ENCODE data around the gene ZNF419.
"Not testable (repeated sequence)": the region's sequence is repeated elsewhere in the genome, so short reads cannot be mapped to it uniquely, and the experiment has no call there.

Gene ZNF419

DNA sequence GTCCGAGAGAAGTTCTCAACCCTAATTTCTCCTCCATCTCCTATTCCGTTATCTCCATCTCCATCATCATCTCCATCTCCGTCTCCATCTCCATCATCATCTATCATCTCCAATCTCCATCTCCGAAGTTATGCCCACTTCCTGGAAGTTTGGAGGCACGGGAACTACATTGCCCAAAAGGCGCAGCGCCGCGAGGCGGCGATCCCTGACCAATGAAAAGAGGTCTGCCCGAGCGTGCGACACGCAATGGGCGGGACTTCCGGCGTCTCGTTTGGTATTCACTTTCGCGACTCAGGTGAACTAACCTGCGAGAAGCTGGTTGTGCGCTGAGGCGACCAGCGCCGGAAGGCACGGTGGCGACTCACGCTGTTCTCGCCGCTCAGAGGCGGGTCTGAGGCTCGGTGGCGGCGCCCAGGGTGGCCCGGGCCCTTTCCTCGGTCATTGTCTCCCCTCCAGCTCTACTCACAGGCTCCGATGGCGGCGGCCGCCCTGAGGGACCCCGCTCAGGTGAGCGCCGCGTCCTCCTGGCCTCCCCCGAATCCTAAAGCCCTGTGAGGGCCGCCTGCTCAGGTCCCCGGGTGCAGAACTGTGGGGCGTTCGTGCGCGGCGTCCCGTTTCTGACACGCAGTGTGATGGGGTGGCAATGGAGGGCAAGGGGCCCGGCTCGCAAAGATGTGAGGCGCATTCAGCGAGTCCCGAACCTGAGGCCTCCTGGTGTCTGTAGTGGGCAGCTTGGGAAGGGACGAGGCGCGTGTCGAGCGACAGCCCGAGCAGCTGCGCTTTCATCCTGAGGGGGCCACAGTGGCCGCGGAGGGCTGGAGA, at the start of gene ZNF419:
ZNF419 (plus strand) TSS at position 274 of the 822 bp plus-strand sequence; CDS start at position 475, 201 bp downstream.
- DNase-seq (ENCODE audit: low read depth in 3 of 3), result peak; percentile 78 to 89 (median 81)

DNA sequence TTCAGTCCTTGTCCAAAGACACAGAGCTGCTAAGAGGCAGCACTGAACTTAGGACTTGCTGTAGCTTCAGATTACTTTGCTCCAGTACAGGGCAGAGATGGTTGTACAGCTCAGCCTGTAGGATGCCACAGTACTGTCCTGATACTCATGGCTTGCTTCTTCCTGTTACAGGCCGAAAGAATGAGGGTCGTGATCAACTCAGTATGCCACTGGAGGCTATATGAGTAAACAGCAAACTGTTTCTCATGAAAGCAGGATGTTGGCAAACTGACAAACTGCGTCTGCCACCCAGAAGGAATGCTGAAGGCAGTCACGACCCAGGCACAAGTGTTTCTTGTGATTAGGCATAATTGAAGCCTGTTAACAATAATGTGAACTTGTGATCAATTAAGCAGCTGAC, 49.6 kb upstream of the ZNF419 start:
- no peak for DNase-seq (ENCODE audit: low read depth in 3 of 3)

DNA sequence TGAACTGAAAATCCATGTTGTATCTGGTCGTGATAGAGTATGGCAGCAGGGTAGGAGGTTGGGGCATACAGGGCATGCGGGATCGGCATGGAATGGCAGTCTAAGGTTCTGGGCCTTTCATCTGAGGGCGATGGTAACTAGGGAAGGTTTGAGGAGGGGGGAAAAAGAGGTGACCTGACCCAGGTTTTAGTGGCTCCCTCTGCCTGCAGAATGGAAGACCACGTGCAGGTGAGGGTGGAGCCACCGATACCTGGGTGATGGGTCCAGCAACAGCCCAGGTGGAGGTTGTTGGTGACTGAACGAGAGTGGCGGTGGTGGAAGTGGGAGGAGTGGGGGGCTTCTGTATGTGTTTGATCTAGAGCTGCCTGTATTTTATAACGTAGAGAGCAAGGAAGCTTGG, 48.6 kb upstream of the ZNF419 start:
- DNase-seq (ENCODE audit: low read depth in 3 of 3), result no peak

DNA sequence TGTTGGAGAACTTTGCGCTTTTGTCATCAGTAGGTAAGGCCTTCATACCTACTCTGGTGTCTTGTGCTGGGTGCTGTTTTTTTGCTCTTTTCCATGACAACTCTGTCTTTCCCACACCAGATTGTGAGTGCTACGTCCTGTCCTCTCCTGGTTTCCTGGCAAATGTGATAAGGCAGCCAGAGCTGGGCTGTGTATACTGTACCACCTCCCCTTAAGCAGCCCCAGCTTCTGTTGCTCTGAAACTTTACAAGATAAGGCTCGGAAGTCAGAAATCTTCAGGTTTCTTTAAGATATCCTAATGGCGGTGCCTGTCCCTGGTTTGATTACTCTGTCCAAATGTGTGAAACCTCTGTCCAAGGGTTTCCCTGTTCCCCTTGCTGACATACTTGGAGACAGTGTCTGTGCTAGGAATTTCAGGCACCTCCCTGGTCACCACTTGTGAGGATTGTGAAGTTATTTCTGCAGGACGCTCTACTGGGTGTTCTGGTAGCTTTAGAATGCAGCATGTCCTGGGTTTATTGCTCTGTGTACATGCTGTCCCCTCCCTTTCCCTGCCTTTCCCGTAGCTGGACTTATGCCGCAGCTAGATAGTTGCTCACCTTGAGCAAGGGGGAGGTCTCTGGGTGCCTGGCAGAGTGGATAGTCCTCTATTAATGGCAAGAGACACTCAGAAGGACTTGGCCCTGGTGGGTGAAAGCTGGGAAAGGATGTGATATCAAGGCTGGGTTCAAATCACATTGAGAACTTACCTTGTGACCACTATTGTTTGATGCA, 45.4 kb upstream of the ZNF419 start:
- DNase-seq (ENCODE audit: low read depth in 3 of 3), result no peak

- DNase-seq (ENCODE audit: low read depth in 3 of 3), result no peak
These were observed 44.3 kb upstream of the ZNF419 start for GRCh38 chr19:57443121-57443696.

- no peak for DNase-seq (ENCODE audit: low read depth in 3 of 3)
These were observed 35.2 kb upstream of the ZNF419 start for GRCh38 chr19:57452307-57452706.

DNA sequence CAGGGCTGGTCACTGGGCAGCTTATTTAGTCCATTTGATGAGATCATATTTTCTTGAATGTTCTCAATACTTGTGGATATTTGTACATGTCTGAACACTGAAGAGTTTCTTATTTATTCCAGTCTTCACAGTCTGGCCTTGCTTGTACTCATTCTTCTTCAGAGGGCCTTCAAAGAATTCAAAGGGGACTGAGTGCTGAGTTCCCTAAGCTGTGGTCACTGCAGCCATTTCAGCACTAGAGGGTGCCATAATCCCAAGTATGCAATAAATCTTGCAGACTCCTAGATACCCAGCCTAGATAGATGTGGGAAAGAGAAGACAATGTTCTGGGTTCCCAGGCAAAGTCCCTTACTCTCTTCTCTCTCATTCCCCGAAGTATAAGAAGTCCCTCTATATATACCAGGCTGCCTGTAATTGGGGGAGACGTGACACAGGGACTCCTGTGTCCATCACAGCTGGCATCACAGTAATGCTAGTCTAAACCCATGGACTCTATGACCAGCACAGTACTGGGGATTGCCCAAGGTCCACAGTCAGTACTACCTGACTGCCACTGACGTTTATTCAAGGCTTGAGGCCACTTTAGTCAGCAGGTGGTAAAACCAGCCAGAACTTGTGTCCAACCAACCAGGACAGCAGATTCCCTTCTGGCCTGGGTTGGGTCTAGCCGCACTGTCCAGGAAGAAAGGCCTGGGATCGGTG, 21.7 kb upstream of the ZNF419 start:
- DNase-seq (ENCODE audit: low read depth in 3 of 3), result no peak

GRCh38 chr19:57466489-57466888, 21.1 kb upstream of the ZNF419 start:
- DNase-seq (ENCODE audit: low read depth in 3 of 3), result no peak

- no peak for DNase-seq (ENCODE audit: low read depth in 3 of 3)
These were observed 13.9 kb upstream of the ZNF419 start for GRCh38 chr19:57473646-57474045.

DNA sequence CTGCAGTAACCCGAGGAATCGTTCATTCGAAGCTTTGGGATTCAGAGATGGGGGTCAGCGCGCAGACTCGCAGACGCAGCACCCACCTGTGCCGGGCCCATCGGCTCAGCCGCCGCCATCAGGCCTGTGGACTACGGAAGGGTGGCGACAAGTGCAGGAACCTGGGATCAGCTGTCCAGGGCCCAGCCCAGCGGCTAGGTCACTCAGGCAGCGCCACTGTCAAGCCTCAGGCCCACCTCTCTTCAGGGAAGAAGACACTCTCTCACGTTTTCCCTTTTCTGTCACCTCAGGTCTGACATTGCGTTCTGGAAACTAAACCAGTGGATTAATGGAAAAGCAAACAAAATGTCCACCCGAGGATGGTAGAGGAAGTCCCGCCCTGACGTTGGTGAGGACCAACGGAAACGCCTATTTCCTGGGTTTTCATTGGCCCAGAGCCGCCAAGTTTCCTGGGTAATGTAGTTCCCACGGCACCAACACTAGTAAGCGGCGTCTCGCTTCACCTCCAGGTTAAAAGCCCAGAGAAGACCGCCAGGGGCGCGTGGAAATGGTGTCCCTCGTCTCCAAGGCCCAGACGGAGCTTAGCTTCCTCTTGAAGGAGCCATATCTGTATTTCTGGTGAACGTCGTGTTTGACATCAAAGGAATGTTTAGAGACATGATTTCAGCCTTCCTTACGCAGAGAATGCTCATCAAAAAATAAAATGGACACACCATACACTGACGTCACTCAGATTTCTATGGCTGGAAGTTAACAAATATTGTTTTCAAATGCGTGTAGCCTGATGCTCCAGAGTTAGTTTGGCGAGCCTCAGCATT, 10.2 kb upstream of the ZNF419 start, which contains the start of gene ZNF772:
ZNF772 (minus strand) TSS at position 376 of the 818 bp plus-strand sequence; CDS start at position 119, 257 bp downstream.
- DNase-seq (ENCODE audit: low read depth in 3 of 3), result peak; percentile 68 to 84 (median 72)

DNA sequence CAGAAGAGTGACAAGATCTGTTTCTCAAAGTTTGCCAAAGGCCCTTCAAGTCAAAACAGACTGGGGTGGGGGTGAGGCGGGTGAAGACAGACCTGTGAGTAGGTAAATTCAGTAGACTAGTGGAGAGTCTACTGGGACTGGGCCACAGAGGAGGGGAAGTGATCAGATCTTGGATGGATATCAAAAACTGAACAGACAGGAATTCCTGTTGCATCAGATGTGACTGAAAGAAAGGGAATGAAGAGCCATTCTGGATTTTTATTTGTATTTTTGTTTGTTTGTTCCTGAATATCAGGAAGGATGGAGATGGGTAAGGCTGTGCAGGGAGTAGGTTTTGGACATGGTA, 722 bp downstream of the ZNF419 start:
- DNase-seq (ENCODE audit: low read depth in 3 of 3), result not testable (repeated sequence)

DNA sequence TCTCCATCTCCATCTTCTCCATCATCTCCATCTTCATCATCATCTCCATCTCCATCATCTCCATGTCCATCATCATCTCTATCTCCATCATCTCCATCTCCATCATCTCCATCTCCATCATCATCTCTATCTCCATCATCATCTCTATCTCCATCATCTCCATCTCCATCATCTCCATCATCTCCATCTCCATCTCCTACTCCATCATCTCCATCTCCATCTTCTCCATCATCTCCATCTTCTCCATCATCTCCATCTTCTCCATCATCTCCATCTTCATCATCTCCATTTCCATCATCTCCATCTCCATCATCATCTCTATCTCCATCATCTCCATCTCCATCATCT, 11.8 kb downstream of the ZNF419 start:
- not testable (repeated sequence) for DNase-seq (ENCODE audit: low read depth in 3 of 3)

DNA sequence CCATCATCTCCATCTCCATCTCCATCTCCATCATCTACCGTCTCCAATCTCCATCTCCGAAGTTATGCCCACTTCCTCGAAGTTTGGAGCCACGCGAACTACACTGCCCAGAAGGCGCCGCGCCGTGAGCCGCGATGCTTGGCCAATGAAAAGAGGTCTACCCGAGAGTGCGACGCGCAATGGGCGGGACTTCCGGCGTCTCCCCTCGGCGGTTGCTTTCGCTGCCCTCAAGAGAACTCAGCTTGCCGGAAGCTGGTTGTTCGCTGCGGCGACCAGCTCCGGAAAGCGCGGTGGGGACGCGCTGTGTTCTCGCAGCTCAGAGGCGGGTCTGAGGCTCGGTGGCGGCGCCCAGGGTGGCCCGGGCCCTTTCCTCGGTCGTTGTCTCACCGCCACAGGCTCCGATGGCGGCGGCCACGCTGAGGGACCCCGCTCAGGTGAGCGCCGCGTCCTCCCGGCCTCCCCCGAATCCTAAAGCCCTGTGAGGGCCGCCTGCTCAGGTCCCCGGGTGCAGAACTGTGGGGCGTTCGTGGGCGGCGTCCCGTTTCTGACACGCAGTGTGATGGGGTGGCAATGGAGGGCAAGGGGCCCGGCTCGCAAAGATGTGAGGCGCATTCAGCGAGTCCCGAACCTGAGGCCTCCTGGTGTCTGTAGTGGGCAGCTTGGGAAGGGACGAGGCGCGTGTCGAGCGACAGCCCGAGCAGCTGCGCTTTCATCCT, 12.3 kb downstream of the ZNF419 start, which contains the start of gene ZNF773:
ZNF773 (plus strand) TSS at position 259 of the 716 bp plus-strand sequence; CDS start at position 402, 143 bp downstream.
- peak; percentile 89 to 92 (median 92) for DNase-seq (ENCODE audit: low read depth in 3 of 3)

GRCh38 chr19:57500400-57500799, 12.8 kb downstream of the ZNF419 start:
- DNase-seq (ENCODE audit: low read depth in 3 of 3), result not testable (repeated sequence)

DNA sequence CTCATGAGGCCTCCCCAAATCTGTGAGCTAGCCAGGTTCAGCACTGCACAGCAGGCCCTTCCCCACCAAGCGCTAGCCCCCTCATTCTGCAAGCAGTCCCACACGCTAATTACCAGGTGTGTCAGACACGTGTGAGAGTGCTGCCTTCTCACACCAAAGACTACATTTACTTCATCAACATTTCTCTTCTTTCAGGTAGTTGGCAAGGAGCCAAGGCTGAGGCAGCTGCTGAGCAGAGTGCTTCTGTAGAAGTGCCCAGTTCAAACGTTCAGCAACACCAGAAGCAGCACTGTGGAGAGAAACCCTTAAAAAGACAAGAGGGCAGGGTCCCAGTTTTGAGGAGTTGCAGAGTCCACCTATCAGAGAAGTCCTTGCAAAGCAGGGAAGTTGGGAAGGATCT, 18.6 kb downstream of the ZNF419 start:
- no peak for DNase-seq (ENCODE audit: low read depth in 3 of 3)

- no peak for DNase-seq (ENCODE audit: low read depth in 3 of 3)
These were observed 23.9 kb downstream of the ZNF419 start for GRCh38 chr19:57511484-57511883.

- DNase-seq (ENCODE audit: low read depth in 3 of 3), result no peak
These were observed 25.3 kb downstream of the ZNF419 start for GRCh38 chr19:57512845-57513244.

- DNase-seq (ENCODE audit: low read depth in 3 of 3), result no peak
These were observed 27.7 kb downstream of the ZNF419 start for GRCh38 chr19:57515255-57515654.

GRCh38 chr19:57518021-57518420, 30.5 kb downstream of the ZNF419 start:
- not testable (repeated sequence) for DNase-seq (ENCODE audit: low read depth in 3 of 3)

Measured in stimulated activated CD4-positive, alpha-beta T cell treated with anti-CD3 and anti-CD28 coated beads, TNF-alpha, amount 100 ng/mL, for 48 hours (primary cell).